ENCODE data around the gene PYHIN1. TPM values are rescaled to one million over a fixed set of nuclear protein-coding genes. Genes with fewer than 3 reads are reported as not detected.

The PYHIN1 gene
- 10 to 100 TPM; 18.8 to 25.2 TPM for total RNA-seq

- peaks cover 11% of the 10 kb centered on the region for H3K9me3 Mint-ChIP-seq
- ChIA-PET CTCF (no interaction called here), POLR2A (no interaction called here)
- peaks cover 41% of the 10 kb centered on the region for H3K4me1 Mint-ChIP-seq
- H3K27me3 Mint-ChIP-seq, result peaks cover 12% of the 10 kb centered on the region
- peak within 1 kb of the TSS; percentile 82 for H3K27ac Mint-ChIP-seq
- peak within 1 kb of the TSS; percentile 81 for H3K4me3 Mint-ChIP-seq
- peaks cover 31% of the 10 kb centered on the region for H3K36me3 Mint-ChIP-seq (ENCODE audit: low read depth)
- peak; percentile 41 for DNase-seq
These were observed at the start of gene PYHIN1 for GRCh38 chr1:158931055-158931737. Gene PYHIN1 (plus strand): TSS chr1:158931552. CDS start chr1:158936911, 5,359 bp downstream.

DNA sequence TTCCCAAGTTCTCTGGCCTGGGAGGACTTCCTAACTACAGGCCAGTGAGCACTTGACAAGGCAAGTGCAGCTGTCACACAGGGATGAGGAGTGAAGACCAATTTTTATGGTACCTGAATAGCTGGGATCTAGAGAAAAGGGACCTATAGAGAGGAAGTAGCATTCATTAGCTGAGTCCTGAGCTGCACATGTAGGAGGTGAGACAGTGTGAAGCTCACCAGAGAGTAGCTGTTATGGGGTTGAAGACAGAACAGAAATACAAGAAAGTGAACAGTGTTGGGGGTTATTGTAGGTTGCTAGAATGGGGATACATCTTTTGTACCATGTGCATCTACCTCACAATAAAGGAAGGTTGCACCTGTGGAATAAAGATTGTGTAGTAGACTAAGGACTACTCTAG, 37.7 kb upstream of the PYHIN1 start:
- ChIA-PET POLR2A (no interaction called here), CTCF (no interaction called here)
- no peak for DNase-seq
- Mint-ChIP-seq H3K27ac (no peak overlapping the region), H3K4me3 (no peak overlapping the region), H3K4me1 (no peaks in the 10 kb centered on the region), H3K27me3 (peaks cover 1% of the 10 kb centered on the region), H3K36me3 (ENCODE audit: low read depth) (no peaks in the 10 kb centered on the region), H3K9me3 (no peaks in the 10 kb centered on the region)

GRCh38 chr1:158898722-158899121, 32.6 kb upstream of the PYHIN1 start:
- POLR2A ChIA-PET, result no interaction called here
- Mint-ChIP-seq H3K4me3 (no peak overlapping the region), H3K9me3 (no peaks in the 10 kb centered on the region), H3K4me1 (no peaks in the 10 kb centered on the region), H3K27ac (no peak overlapping the region), H3K27me3 (peaks cover 8% of the 10 kb centered on the region), H3K36me3 (ENCODE audit: low read depth) (no peaks in the 10 kb centered on the region)
- no peak for DNase-seq
- CTCF ChIA-PET, result no interaction called here

- no peak overlapping the region for H3K4me3 Mint-ChIP-seq
- ChIA-PET CTCF (interaction anchor here (1.0 kb wide), 1 partner anchor 28 kb away, joined by 3 read pairs; no protein-coding TSS in a partner anchor), POLR2A (no interaction called here)
These were observed 29.7 kb upstream of the PYHIN1 start for GRCh38 chr1:158901623-158902022.

GRCh38 chr1:158916085-158916484, 15.3 kb upstream of the PYHIN1 start:
- Mint-ChIP-seq H3K4me3 (no peak overlapping the region), H3K27me3 (peaks cover 27% of the 10 kb centered on the region), H3K4me1 (no peaks in the 10 kb centered on the region), H3K9me3 (peaks cover 26% of the 10 kb centered on the region), H3K36me3 (ENCODE audit: low read depth) (peaks cover 4% of the 10 kb centered on the region), H3K27ac (no peak overlapping the region)
- no peak for DNase-seq
- ChIA-PET CTCF (no interaction called here), POLR2A (no interaction called here)

More at GRCh38 chr1:158901623-158902022, 29.7 kb upstream of the PYHIN1 start:
- Mint-ChIP-seq H3K4me1 (no peaks in the 10 kb centered on the region), H3K36me3 (ENCODE audit: low read depth) (no peaks in the 10 kb centered on the region), H3K27me3 (peaks cover 12% of the 10 kb centered on the region), H3K9me3 (no peaks in the 10 kb centered on the region), H3K27ac (no peak overlapping the region)
- DNase-seq, result no peak

DNA sequence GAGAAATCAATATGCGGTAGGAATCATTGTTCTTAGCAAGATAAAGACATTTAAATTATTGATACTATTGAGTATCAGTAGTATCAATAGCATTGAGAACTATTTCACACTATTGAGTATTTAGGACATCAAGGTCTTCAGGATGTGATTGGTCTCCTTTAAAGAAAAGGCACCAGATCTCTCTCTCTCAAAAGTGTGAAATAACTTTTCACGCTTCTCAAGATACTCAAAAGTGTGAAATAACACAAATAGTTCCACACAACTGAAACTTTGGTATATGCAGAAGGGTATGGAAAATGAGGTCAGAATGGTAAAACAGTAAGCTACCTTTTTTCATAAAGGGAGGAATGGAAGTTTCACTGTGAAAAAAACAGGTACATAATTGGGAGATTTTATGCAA, 6.7 kb upstream of the PYHIN1 start:
- H3K4me1 Mint-ChIP-seq, result no peaks in the 10 kb centered on the region

GRCh38 chr1:158930504-158930903, 848 bp upstream of the PYHIN1 start:
- CTCF ChIA-PET, result interaction anchor here (1.1 kb wide), 1 partner anchor 29 kb away, joined by 3 read pairs; no protein-coding TSS in a partner anchor
- POLR2A ChIA-PET, result no interaction called here
- H3K9me3 Mint-ChIP-seq, result peaks cover 13% of the 10 kb centered on the region

More for the DNA sequence above, 6.7 kb upstream of the PYHIN1 start:
- ChIA-PET POLR2A (no interaction called here), CTCF (no interaction called here)
- no peak for DNase-seq
- Mint-ChIP-seq H3K4me3 (no peak overlapping the region), H3K27ac (no peak overlapping the region), H3K36me3 (ENCODE audit: low read depth) (peaks cover 14% of the 10 kb centered on the region), H3K27me3 (peaks cover 16% of the 10 kb centered on the region), H3K9me3 (peaks cover 29% of the 10 kb centered on the region)

GRCh38 chr1:158932171-158932570, 819 bp downstream of the PYHIN1 start:
- ChIA-PET CTCF (no interaction called here), POLR2A (no interaction called here)
- DNase-seq, result peak; percentile 22
- peaks cover 35% of the 10 kb centered on the region for H3K36me3 Mint-ChIP-seq (ENCODE audit: low read depth)
- H3K27me3 Mint-ChIP-seq, result peaks cover 4% of the 10 kb centered on the region
- H3K27ac Mint-ChIP-seq, result peak overlapping the region; percentile 82
- H3K9me3 Mint-ChIP-seq, result peaks cover 9% of the 10 kb centered on the region
- peak overlapping the region; percentile 81 for H3K4me3 Mint-ChIP-seq
- peaks cover 41% of the 10 kb centered on the region for H3K4me1 Mint-ChIP-seq

More at GRCh38 chr1:158930504-158930903, 848 bp upstream of the PYHIN1 start:
- Mint-ChIP-seq H3K4me1 (peaks cover 41% of the 10 kb centered on the region), H3K27me3 (peaks cover 13% of the 10 kb centered on the region), H3K27ac (peak overlapping the region; percentile 82), H3K36me3 (ENCODE audit: low read depth) (peaks cover 28% of the 10 kb centered on the region), H3K4me3 (peak overlapping the region; percentile 41)
- DNase-seq, result peak; percentile 52

DNA sequence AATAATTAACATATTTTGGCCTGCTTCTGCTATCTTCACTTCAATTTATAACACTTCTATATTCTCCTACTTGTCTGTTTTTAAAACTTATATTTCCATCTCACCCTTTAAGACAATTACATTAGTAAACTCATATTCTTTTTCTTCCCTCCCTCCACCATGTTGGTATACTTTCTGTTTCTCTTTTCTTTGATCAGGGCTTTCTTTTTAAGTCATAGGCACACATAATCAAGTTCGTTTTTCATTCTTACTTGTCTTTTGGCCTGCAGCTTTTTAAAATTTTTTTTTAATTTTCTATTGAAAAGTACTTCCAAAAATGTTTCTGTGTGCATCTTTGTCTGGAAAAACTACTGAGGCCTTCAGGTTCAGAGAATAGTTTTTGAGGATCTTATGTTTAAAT, 2.3 kb downstream of the PYHIN1 start:
- Mint-ChIP-seq H3K27ac (peak overlapping the region; percentile 82), H3K4me1 (peaks cover 41% of the 10 kb centered on the region), H3K27me3 (peaks cover under 1% of the 10 kb centered on the region), H3K36me3 (ENCODE audit: low read depth) (peaks cover 35% of the 10 kb centered on the region), H3K4me3 (peak overlapping the region; percentile 74), H3K9me3 (peaks cover 5% of the 10 kb centered on the region)
- ChIA-PET CTCF (no interaction called here), POLR2A (no interaction called here)
- no peak for DNase-seq

GRCh38 chr1:158939180-158939579, 7.8 kb downstream of the PYHIN1 start:
- Mint-ChIP-seq H3K9me3 (no peaks in the 10 kb centered on the region), H3K4me3 (no peak overlapping the region), H3K36me3 (ENCODE audit: low read depth) (peaks cover 54% of the 10 kb centered on the region), H3K27me3 (no peaks in the 10 kb centered on the region), H3K27ac (no peak overlapping the region), H3K4me1 (peaks cover 10% of the 10 kb centered on the region)
- no peak for DNase-seq
- CTCF ChIA-PET, result no interaction called here
- POLR2A ChIA-PET, result no interaction called here

DNA sequence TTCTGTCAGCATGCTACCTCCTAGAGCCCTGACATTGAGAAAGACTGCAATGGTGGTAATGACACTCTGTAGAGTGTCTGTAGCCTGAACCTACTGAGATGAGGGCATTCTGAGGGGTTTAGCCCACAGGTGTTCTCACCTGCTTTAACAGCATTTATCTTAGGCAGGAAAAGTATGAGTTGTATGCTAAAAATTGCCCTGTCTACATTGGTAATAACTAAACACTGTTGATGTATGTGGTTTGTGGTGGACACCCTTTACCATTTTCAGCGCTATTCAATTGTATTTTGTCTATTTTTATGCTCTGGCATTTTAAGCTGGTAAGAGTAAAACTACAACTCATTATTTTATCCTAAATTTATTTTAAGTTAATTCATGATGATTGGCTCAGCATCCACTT, 10.0 kb downstream of the PYHIN1 start:
- ChIA-PET CTCF (no interaction called here), POLR2A (no interaction called here)
- H3K9me3 Mint-ChIP-seq, result no peaks in the 10 kb centered on the region
- no peaks in the 10 kb centered on the region for H3K4me1 Mint-ChIP-seq
- peaks cover 53% of the 10 kb centered on the region for H3K36me3 Mint-ChIP-seq (ENCODE audit: low read depth)
- DNase-seq, result no peak
- H3K27ac Mint-ChIP-seq, result no peak overlapping the region
- no peak overlapping the region for H3K4me3 Mint-ChIP-seq
- H3K27me3 Mint-ChIP-seq, result peaks cover 8% of the 10 kb centered on the region

- no peak for DNase-seq
- H3K9me3 Mint-ChIP-seq, result no peaks in the 10 kb centered on the region
These were observed 11.1 kb downstream of the PYHIN1 start for GRCh38 chr1:158942490-158942889.

DNA sequence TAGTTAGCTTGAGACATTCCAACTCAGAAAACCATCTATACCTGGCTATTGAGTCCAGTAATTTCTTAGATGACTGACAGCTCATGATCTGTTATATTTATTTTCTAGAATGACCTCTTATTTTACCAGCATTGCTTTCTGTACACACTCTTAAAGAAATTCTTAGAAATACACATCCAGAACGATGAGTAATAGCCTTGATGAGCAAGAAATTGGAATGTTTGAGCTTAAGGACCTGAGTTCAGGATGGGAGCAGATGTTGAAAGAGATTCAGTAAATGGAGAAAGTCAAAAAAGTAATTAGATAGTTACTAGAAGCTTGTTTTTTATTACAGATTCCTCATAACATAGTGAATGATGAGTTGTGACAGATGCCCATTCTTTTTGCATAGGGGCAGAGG, 11.7 kb downstream of the PYHIN1 start:
- CTCF ChIA-PET, result no interaction called here

More at GRCh38 chr1:158942490-158942889, 11.1 kb downstream of the PYHIN1 start:
- Mint-ChIP-seq H3K4me3 (no peak overlapping the region), H3K27me3 (peaks cover 12% of the 10 kb centered on the region), H3K36me3 (ENCODE audit: low read depth) (peaks cover 48% of the 10 kb centered on the region), H3K27ac (no peak overlapping the region), H3K4me1 (no peaks in the 10 kb centered on the region)
- CTCF ChIA-PET, result interaction anchor here (0.6 kb wide), 1 partner anchor 19 kb away, joined by 3 read pairs; no protein-coding TSS in a partner anchor
- POLR2A ChIA-PET, result no interaction called here

GRCh38 chr1:158945061-158945460, 13.7 kb downstream of the PYHIN1 start:
- ChIA-PET CTCF (no interaction called here), POLR2A (no interaction called here)
- no peaks in the 10 kb centered on the region for H3K4me1 Mint-ChIP-seq
- H3K36me3 Mint-ChIP-seq (ENCODE audit: low read depth), result peaks cover 55% of the 10 kb centered on the region
- no peak overlapping the region for H3K27ac Mint-ChIP-seq
- H3K4me3 Mint-ChIP-seq, result no peak overlapping the region
- DNase-seq, result no peak
- peaks cover 6% of the 10 kb centered on the region for H3K9me3 Mint-ChIP-seq
- peaks cover 15% of the 10 kb centered on the region for H3K27me3 Mint-ChIP-seq

More for the DNA sequence above, 11.7 kb downstream of the PYHIN1 start:
- Mint-ChIP-seq H3K27ac (no peak overlapping the region), H3K9me3 (no peaks in the 10 kb centered on the region), H3K4me3 (no peak overlapping the region), H3K4me1 (no peaks in the 10 kb centered on the region), H3K27me3 (peaks cover 15% of the 10 kb centered on the region), H3K36me3 (ENCODE audit: low read depth) (peaks cover 53% of the 10 kb centered on the region)
- DNase-seq, result no peak
- POLR2A ChIA-PET, result no interaction called here
